GM12878 (cell line): ENCODE measurements around the gene MRGPRF. TPM values are rescaled to one million over a fixed set of nuclear protein-coding genes. Genes with fewer than 3 reads are reported as not detected.

ENCODE experiments used
- CHD4 ChIP-seq: fragments of 200-600 bp; sonication (generic); IDR thresholded peaks from 2 replicates; pipeline ENCODE4 v1.6.1; 2016; ENCODE audit warnings: mild to moderate bottlenecking
- DPF2 ChIP-seq: fragments of 450-650 bp; IDR thresholded peaks from 2 replicates; pipeline ENCODE4 v1.6.1; 2017; ENCODE audit warnings: mild to moderate bottlenecking
- EGR1 ChIP-seq, 2 experiments: IDR thresholded peaks; 1 replicate in 1 of 2; 2 replicates in 1 of 2; pipeline ENCODE4 v1.6.1; 2011 to 2012; ENCODE audit warnings: low read depth in 2 of 2, low read length in 2 of 2, borderline replicate concordance in 1 of 2, mild to moderate bottlenecking in 1 of 2, moderate library complexity in 1 of 2
- NBN ChIP-seq: fragments of 450-650 bp; IDR thresholded peaks from 2 replicates; pipeline ENCODE4 v1.6.1; 2016
- RELA ChIP-seq: fragments of 450-650 bp; IDR thresholded peaks from 2 replicates; pipeline ENCODE4 v1.8.0; 2014; ENCODE audit warnings: borderline replicate concordance; ENCODE audit not compliant: partially characterized antibody
- SP1 ChIP-seq: IDR thresholded peaks from one replicate; pipeline ENCODE4 v1.6.1; 2011; ENCODE audit warnings: low read depth, low read length
- STAT1 ChIP-seq: fragments of 450-650 bp; conservative IDR thresholded peaks from 2 replicates; pipeline ENCODE4 v1.6.1; 2014; ENCODE audit warnings: antibody characterized with exemption, mild to moderate bottlenecking
- TCF7 ChIP-seq: IDR thresholded peaks from 2 replicates; pipeline ENCODE4 v1.6.1; 2014; ENCODE audit warnings: antibody characterized with exemption, borderline replicate concordance
- ZNF24 ChIP-seq: fragments of 450-650 bp; IDR thresholded peaks from 2 replicates; pipeline ENCODE4 v1.6.1; 2017; ENCODE audit warnings: antibody characterized with exemption, mild to moderate bottlenecking
- polyA plus RNA-seq, 11 experiments: library from polyadenylated mRNA; depleted of rRNA in 4 of 11; unstranded in 6 of 11; stranded (reverse) in 5 of 11; fragments of >200 nt; fragmentation: Nextera tagmentation in 4 of 11; fragmentation: Illumina TruSeq in 1 of 11; extraction: Ambion mirVana in 4 of 11; extraction: Trizol in 1 of 11; gene quantifications; 1 replicate in 1 of 11; 2 replicates in 10 of 11; pipeline versions ENCODE4 v1.2.1 to v1.2.3, GENCODE V29; 2011 to 2016; ENCODE audit warnings: inconsistent platforms in 2 of 11, missing spikeins in 2 of 11, low read depth in 1 of 11
- total RNA-seq, 4 experiments: library from RNA; depleted of rRNA in 3 of 4; stranded (reverse); fragments of >200 nt in 3 of 4; fragmentation: Illumina TruSeq in 1 of 4; extraction: Trizol in 1 of 4; gene quantifications; 2 replicates each; pipeline versions ENCODE4 v1.2.1 to v1.2.3, GENCODE V29; 2013 to 2021
- TF ChIP-seq, protein P1 (sequence below): IDR thresholded peaks from 2 replicates; pipeline ENCODE4 v1.6.1; 2012; ENCODE audit warnings: improper control_type of control experiment, low read depth, low read length; ENCODE audit not compliant: insufficient replicate concordance
- TF ChIP-seq, protein P2 (sequence below): fragments of 450-650 bp; IDR thresholded peaks from 2 replicates; pipeline ENCODE4 v1.6.1; 2018; ENCODE audit warnings: mild to moderate bottlenecking, low read depth, moderate library complexity; ENCODE audit not compliant: partially characterized antibody
- TF ChIP-seq, protein P3 (sequence below): fragments of 450-650 bp; IDR thresholded peaks from 2 replicates; pipeline ENCODE4 v1.6.1; 2017; ENCODE audit warnings: mild to moderate bottlenecking, moderate library complexity

Gene MRGPRF
- total and polyA plus RNA-seq, 10 of the 15 experiments (the other 5 are each of a cell fraction or from before 2014, with no cell fraction given), result not detected

DNA sequence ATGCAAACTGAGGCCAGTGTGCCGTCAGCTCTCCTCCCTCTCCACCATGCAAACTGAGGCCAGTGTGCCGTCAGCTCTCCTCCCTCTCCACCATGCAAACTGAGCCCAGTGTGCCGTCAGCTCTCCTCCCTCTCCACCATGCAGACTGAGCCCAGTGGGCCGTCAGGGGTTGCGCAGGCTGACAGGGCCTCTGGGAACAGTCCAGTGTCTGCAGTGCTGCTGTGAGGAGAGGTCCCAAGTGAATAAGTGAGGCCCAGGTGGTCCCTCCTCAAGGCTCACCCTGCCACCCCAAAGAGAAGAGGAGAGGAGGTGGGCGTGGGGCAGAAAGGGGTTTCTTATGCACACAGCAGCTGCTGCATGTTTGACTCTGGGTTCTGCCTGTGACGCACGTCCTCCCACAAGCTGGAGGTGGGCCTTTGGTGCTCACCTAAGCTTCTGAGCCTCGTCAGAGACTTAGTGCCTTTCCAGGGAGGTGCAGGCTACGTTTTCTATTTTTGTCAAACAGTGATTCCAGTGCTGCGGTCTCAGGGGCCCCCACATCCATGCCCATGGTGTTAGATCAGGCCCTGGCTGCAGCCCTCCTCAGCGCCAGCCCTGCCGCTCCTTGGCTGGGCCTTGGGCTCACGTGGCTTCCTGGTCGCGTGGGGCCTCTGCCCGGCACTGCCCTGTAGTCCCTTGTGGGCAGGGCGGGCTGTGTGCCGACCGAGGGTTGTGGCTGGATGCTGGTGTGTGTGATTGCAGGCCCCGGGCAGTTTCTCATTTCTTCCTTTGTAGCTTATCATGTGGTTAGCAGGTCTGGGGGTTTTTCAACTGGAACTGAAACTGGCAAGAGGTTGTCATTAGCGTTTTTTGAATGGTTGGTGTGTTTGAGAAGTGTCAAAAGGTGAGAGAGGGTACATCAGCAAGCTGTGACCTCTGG is 42.8 kb upstream of the MRGPRF start (continued):
- TF ChIP-seq, protein P1, sequence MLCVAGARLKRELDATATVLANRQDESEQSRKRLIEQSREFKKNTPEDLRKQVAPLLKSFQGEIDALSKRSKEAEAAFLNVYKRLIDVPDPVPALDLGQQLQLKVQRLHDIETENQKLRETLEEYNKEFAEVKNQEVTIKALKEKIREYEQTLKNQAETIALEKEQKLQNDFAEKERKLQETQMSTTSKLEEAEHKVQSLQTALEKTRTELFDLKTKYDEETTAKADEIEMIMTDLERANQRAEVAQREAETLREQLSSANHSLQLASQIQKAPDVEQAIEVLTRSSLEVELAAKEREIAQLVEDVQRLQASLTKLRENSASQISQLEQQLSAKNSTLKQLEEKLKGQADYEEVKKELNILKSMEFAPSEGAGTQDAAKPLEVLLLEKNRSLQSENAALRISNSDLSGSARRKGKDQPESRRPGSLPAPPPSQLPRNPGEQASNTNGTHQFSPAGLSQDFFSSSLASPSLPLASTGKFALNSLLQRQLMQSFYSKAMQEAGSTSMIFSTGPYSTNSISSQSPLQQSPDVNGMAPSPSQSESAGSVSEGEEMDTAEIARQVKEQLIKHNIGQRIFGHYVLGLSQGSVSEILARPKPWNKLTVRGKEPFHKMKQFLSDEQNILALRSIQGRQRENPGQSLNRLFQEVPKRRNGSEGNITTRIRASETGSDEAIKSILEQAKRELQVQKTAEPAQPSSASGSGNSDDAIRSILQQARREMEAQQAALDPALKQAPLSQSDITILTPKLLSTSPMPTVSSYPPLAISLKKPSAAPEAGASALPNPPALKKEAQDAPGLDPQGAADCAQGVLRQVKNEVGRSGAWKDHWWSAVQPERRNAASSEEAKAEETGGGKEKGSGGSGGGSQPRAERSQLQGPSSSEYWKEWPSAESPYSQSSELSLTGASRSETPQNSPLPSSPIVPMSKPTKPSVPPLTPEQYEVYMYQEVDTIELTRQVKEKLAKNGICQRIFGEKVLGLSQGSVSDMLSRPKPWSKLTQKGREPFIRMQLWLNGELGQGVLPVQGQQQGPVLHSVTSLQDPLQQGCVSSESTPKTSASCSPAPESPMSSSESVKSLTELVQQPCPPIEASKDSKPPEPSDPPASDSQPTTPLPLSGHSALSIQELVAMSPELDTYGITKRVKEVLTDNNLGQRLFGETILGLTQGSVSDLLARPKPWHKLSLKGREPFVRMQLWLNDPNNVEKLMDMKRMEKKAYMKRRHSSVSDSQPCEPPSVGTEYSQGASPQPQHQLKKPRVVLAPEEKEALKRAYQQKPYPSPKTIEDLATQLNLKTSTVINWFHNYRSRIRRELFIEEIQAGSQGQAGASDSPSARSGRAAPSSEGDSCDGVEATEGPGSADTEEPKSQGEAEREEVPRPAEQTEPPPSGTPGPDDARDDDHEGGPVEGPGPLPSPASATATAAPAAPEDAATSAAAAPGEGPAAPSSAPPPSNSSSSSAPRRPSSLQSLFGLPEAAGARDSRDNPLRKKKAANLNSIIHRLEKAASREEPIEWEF, result no peak
- TF ChIP-seq SP1 (peak; percentile 33), TCF7 (no peak; the same call in 1 of the 2 replicates), NBN (peak; percentile 99), DPF2 (peak; percentile 99), EGR1 (IDR thresholded peaks at IDR 0.05; ENCODE audit: borderline replicate concordance in 1 of 2, low read depth in 2 of 2, low read length in 2 of 2) (0 out of 3 replicates have a peak, but pooled peaks of 1 of the 2 experiments have one; percentile 24), STAT1 (no peak), ZNF24 (peak; percentile 71), CHD4 (no peak), RELA (peak; percentile 95)
- TF ChIP-seq, protein P2, sequence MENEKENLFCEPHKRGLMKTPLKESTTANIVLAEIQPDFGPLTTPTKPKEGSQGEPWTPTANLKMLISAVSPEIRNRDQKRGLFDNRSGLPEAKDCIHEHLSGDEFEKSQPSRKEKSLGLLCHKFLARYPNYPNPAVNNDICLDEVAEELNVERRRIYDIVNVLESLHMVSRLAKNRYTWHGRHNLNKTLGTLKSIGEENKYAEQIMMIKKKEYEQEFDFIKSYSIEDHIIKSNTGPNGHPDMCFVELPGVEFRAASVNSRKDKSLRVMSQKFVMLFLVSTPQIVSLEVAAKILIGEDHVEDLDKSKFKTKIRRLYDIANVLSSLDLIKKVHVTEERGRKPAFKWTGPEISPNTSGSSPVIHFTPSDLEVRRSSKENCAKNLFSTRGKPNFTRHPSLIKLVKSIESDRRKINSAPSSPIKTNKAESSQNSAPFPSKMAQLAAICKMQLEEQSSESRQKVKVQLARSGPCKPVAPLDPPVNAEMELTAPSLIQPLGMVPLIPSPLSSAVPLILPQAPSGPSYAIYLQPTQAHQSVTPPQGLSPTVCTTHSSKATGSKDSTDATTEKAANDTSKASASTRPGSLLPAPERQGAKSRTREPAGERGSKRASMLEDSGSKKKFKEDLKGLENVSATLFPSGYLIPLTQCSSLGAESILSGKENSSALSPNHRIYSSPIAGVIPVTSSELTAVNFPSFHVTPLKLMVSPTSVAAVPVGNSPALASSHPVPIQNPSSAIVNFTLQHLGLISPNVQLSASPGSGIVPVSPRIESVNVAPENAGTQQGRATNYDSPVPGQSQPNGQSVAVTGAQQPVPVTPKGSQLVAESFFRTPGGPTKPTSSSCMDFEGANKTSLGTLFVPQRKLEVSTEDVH, result no peak
- TF ChIP-seq, protein P3, sequence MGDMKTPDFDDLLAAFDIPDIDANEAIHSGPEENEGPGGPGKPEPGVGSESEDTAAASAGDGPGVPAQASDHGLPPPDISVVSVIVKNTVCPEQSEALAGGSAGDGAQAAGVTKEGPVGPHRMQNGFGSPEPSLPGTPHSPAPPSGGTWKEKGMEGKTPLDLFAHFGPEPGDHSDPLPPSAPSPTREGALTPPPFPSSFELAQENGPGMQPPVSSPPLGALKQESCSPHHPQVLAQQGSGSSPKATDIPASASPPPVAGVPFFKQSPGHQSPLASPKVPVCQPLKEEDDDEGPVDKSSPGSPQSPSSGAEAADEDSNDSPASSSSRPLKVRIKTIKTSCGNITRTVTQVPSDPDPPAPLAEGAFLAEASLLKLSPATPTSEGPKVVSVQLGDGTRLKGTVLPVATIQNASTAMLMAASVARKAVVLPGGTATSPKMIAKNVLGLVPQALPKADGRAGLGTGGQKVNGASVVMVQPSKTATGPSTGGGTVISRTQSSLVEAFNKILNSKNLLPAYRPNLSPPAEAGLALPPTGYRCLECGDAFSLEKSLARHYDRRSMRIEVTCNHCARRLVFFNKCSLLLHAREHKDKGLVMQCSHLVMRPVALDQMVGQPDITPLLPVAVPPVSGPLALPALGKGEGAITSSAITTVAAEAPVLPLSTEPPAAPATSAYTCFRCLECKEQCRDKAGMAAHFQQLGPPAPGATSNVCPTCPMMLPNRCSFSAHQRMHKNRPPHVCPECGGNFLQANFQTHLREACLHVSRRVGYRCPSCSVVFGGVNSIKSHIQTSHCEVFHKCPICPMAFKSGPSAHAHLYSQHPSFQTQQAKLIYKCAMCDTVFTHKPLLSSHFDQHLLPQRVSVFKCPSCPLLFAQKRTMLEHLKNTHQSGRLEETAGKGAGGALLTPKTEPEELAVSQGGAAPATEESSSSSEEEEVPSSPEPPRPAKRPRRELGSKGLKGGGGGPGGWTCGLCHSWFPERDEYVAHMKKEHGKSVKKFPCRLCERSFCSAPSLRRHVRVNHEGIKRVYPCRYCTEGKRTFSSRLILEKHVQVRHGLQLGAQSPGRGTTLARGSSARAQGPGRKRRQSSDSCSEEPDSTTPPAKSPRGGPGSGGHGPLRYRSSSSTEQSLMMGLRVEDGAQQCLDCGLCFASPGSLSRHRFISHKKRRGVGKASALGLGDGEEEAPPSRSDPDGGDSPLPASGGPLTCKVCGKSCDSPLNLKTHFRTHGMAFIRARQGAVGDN, result peak; percentile 94
